Non-pigmented ciliary epithelial cell (primary cell): ENCODE results near the gene PRR36.

ENCODE experiments used
- DNase-seq: peaks from one replicate; pipeline ENCODE4 v3.0.0-alpha.2; 2010; ENCODE audit warnings: low read depth

The PRR36 gene

GRCh38 chr19:7912697-7913564 lies 38.7 kb upstream of the PRR36 start:
- DNase-seq: no peak

DNA sequence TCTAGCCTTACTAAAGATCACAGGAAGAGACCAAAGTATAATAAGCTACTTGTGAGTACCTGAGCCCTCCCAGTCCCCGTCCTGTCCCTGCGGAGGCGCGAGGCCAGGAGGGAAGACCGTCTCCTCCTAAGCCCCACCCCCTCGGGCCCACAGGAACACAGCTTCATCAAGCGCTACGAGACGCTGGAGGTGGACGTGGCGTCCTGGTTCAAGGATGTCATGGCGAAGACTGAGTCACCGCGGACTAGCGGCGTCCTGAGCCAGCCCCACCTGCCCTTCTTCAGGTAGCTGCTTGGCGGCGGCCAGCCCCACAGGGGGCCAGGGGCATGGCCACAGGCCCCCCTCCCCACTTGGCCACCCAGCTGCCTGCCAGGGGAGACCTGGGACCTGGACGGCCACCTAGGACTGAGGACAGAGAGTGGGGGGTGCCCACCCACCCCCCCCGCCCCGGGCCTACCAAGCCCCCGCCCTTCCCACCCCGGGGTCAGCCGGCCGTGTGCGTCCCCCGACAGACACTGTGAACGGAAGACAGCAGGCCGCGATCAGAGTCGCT lies 38.0 kb upstream of the PRR36 start:
- DNase-seq: no peak

GRCh38 chr19:7911508-7912143 lies 37.4 kb upstream of the PRR36 start:
- no peak for DNase-seq

DNA sequence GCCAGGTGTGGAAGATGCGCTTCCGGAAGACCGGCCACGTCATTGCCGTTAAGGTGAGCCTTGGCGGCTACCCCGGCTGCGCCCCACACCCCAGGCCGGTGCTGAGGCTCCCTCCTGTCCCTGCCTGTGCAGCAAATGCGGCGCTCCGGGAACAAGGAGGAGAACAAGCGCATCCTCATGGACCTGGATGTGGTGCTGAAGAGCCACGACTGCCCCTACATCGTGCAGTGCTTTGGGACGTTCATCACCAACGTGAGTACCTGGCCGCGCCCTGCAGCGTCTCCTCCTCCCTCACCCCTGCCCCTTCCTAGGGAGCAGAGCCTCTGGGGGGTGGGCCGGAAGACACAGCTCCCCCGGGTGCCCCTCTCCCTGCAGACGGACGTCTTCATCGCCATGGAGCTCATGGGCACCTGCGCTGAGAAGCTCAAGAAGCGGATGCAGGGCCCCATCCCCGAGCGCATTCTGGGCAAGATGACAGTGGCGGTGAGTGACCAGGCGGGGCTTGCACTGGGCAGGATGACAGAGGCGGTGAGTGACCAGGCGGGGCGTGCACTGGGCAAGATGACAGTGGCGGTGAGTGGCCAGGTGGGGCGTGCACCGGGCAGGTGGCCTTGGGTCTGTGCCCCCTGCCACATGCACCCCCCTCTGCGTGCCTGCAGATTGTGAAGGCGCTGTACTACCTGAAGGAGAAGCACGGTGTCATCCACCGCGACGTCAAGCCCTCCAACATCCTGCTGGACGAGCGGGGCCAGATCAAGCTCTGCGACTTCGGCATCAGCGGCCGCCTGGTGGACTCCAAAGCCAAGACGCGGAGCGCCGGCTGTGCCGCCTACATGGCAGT lies 36.4 kb upstream of the PRR36 start:
- DNase-seq: no peak

GRCh38 chr19:7909471-7910067 lies 35.4 kb upstream of the PRR36 start:
- no peak for DNase-seq

- DNase-seq: no peak
Measured at GRCh38 chr19:7908742-7909461, 34.7 kb upstream of the PRR36 start.

DNA sequence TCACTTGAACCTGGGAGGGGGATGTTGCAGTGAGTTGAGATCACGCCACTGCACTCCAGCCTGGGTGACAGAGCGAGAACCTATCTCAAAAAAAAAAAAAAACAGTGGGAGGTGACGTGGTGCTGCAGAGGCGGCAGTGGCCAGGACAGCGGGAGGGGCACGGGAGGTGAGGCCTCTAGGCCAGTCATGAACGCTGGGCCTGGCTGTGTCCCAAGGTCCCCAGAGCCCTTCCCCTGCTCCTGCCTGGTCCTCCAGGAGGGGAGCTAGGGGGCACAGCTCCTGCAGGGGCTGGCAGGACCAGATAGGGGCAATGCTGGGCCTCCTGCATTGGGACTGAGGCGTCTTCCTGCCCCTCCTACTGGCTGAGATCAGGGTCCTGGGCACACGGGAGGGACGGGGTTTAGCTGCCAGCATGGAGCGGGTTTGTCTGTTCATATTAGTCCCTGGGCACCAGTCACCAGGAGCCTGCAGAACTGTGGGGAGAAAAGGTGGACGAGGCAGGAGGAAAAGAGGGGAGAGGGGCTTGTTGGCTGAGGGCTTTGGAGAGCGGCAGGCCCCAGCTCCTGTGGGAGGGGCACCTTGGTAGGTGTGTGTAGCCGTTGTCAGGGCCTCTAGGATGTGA lies 34.0 kb upstream of the PRR36 start:
- no peak for DNase-seq

DNA sequence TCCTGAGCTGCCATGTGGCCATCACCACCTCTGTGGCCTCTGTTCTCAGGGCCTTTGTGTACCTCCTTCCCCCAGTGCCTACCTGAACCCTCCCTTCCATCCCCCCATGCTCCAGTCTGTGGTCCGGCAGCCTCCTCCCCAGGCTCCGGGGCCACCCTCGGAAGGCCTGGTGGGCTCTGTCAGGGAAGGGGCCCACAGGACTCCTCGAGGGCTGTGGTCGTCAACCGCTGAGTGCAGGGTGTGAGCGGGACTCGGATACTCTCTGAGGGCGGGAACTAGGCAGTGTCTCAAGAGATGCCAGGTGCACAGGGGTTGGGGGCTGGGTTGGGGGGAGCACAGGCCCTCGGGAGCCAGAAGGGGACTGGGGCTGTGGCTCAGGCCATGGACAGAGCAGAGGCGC lies 33.4 kb upstream of the PRR36 start:
- no peak for DNase-seq

- no peak for DNase-seq
Measured at GRCh38 chr19:7907122-7907521, 32.9 kb upstream of the PRR36 start.

DNA sequence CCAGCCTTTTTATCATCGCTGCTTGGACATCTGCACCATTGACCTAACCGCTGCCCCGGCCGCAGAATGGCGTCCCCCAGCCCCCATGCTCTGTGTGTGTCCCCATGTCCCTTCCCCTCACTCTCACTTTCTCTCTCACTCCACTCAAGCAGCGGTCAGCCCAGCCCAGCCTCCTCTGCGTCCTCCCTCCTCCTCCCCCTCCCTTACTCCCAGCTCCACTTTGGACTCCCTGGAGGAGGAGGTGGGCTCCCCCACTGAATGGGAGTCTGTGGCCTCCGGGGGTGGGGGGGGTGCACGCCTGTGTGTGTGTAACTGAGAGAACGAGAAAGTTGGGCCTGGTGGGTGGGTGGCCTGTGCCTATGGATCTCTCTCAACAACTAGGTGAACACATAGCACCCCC lies 31.7 kb upstream of the PRR36 start:
- no peak for DNase-seq

GRCh38 chr19:7905268-7905667 lies 31.1 kb upstream of the PRR36 start:
- no peak for DNase-seq

DNA sequence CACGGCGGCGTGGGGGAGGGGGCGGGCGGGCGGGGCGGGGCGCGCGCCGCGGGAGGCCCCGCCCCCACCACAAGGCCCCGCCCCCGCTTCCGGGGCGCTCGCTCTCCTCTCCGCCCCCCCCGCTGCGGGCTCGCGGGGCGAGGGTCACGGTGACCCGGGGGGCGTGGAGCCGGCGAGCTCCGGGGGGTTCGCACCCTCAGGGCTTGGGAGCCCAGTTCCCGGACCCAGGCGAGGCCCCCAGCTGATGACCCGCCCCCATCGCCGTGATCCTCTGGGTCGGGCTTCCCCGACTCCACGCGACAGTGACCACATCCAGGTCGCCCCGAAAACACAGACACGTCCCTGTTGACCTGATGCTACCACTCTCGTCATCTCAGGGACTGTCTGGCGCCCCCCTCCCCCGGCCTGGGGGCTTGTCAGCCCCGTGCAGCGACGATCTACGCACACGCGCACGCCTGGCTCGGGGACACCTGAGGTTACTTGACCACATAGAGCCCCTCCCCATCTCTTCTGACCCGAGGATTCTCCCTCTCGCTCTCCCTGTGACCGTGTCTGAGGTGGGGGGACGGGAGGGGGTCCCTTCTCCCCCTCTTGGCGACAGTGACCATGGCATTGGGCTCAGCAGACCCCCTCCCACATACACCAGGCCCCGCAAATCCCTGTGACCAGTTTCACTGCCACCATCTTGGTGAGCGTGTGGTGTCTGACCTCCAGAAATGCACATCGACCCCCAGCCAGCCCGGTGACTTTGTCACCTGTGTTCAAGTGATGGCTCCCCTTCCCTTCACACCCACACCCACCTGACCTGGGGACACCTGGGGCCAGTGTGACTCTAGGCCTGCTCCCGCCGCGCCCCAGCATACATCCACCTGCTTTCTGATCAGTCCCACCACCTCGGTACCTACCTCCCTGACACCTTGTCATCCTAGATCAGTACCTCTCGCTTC lies 30.2 kb upstream of the PRR36 start:
- no peak for DNase-seq

DNA sequence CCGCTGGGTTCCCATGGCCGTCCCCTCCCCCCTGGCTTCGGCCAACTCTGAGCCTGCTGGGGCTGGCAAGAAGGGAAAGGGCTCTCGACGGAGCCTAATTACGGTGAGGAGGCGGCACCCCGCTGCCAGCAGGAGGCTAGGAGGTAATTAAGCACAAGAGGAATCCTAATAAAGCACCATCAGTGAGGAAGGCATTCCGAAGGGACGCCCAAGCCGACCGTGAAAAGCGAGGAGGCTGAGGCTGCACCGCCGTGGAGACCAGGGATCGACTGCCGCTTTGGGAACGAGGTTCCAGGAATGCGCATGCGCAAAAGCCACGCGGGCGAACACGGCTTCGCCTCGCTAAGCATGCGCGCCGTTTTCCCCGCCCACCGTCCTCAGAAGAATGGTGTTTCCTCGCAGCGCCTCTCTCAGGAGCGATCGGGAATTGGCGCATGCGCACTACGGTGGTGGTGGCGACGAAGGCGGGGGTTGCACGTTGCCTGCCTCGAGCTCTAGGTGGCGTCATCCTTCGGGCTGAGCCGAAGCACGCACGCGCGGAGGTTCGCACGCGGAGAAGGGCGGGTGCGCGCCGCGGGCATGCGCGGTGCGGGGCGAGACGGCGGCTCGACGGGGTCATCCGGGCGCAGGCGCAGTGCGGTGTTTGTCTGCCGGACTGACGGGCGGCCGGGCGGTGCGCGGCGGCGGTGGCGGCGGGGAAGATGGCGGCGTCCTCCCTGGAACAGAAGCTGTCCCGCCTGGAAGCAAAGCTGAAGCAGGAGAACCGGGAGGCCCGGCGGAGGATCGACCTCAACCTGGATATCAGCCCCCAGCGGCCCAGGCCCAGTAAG lies 29.3 kb upstream of the PRR36 start, which contains the start of gene MAP2K7:
Gene MAP2K7 (plus strand): TSS at position 634 of the 830 bp plus-strand sequence. CDS start 68 bp downstream, at position 702.
- DNase-seq: peak; percentile 89

- DNase-seq: no peak
Measured at GRCh38 chr19:7902796-7903243, 28.6 kb upstream of the PRR36 start.

GRCh38 chr19:7901337-7901736 lies 27.1 kb upstream of the PRR36 start:
- DNase-seq: no peak

DNA sequence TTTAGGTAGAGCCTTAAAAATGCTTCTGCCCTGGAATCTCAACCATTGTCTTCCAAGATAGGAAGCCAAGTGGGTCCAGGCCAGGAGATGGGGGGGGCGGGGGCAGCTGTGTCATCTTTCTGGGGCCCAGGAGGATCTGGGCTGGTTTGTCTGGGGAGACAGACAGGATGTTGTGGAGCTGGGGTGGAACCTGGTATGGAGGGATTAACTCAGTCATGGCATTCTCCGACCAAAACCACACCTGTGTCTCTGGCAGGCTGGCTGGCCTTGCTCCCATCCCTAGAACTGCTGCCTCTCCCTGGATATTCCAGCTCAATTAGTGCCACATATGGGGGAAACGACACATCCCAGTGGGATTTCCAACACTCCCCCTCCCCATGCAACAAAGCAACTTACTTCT lies 26.7 kb upstream of the PRR36 start:
- no peak for DNase-seq

DNA sequence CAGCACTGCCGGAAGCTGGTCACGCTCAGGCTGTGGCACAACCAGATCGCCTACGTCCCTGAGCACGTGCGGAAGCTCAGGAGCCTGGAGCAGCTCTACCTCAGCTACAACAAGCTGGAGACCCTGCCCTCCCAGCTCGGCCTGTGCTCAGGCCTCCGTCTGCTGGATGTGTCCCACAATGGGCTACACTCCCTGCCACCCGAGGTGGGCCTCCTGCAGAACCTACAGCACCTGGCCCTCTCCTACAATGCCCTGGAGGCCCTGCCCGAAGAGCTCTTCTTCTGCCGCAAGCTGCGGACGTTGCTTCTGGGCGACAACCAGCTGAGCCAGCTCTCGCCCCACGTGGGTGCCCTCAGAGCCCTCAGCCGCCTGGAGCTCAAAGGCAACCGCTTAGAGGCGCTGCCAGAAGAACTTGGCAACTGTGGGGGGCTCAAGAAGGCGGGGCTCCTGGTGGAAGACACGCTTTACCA lies 26.2 kb upstream of the PRR36 start:
- no peak for DNase-seq

- DNase-seq: no peak
Measured at GRCh38 chr19:7899751-7900378, 25.7 kb upstream of the PRR36 start.
